Measurements from ENCODE around the gene MZT2B. TPM values are rescaled to one million over a fixed set of nuclear protein-coding genes. Genes with fewer than 3 reads are reported as not detected.
"Not testable (repeated sequence)": the region's sequence is repeated elsewhere in the genome, so short reads cannot be mapped to it uniquely, and the experiment has no call there.

MZT2B gene
- total and polyA plus RNA-seq, 2 experiments from 2014 or later, result 70.9 to 233 TPM

- TF ChIP-seq, protein P1, sequence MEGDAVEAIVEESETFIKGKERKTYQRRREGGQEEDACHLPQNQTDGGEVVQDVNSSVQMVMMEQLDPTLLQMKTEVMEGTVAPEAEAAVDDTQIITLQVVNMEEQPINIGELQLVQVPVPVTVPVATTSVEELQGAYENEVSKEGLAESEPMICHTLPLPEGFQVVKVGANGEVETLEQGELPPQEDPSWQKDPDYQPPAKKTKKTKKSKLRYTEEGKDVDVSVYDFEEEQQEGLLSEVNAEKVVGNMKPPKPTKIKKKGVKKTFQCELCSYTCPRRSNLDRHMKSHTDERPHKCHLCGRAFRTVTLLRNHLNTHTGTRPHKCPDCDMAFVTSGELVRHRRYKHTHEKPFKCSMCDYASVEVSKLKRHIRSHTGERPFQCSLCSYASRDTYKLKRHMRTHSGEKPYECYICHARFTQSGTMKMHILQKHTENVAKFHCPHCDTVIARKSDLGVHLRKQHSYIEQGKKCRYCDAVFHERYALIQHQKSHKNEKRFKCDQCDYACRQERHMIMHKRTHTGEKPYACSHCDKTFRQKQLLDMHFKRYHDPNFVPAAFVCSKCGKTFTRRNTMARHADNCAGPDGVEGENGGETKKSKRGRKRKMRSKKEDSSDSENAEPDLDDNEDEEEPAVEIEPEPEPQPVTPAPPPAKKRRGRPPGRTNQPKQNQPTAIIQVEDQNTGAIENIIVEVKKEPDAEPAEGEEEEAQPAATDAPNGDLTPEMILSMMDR (conservative IDR thresholded peaks at IDR 0.05; ENCODE audit: low read depth in 2 of 2), result no peak
- TF ChIP-seq ZNF331 (CRISPR knock-in tag; IDR thresholded peaks at IDR 0.05; ENCODE audit: low read depth), result no peak
- TF ChIP-seq NANOG (IDR thresholded peaks at IDR 0.05; ENCODE audit: borderline replicate concordance), result no peak
- no peak for TF ChIP-seq CREB1 (CRISPR knock-in tag; IDR thresholded peaks at IDR 0.05; ENCODE audit: low read depth)
- TF ChIP-seq EZH2phosphoT487 (IDR thresholded peaks at IDR 0.05; ENCODE audit: unreplicated experiment), result no peak
- TF ChIP-seq JUNB (IDR thresholded peaks at IDR 0.05; ENCODE audit: unreplicated experiment), result no peak
- TF ChIP-seq STAT1 (IDR thresholded peaks at IDR 0.05; ENCODE audit: unreplicated experiment), result no peak
- TF ChIP-seq, protein P2, sequence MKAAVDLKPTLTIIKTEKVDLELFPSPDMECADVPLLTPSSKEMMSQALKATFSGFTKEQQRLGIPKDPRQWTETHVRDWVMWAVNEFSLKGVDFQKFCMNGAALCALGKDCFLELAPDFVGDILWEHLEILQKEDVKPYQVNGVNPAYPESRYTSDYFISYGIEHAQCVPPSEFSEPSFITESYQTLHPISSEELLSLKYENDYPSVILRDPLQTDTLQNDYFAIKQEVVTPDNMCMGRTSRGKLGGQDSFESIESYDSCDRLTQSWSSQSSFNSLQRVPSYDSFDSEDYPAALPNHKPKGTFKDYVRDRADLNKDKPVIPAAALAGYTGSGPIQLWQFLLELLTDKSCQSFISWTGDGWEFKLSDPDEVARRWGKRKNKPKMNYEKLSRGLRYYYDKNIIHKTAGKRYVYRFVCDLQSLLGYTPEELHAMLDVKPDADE (IDR thresholded peaks at IDR 0.05), result no peak
These were observed 8.2 kb downstream of the MZT2B start (continued) for GRCh38 chr2:130190237-130190636.

GRCh38 chr2:130191319-130191718 lies 9.3 kb downstream of the MZT2B start:
- H4K20me1 ChIP-seq (replicated peaks; ENCODE audit: insufficient read depth); H3K27ac Mint-ChIP-seq; H3K27ac ChIP-seq (ENCODE audit: low read depth); H3K36me3 Mint-ChIP-seq (ENCODE audit: low read depth); H3K4me1 ChIP-seq (ENCODE audit: insufficient read depth); H3K27me3 ChIP-seq (ENCODE audit: insufficient read depth); H2AFZ ChIP-seq; H3K4me2 ChIP-seq; DNase-seq (ENCODE audit: low spot score); H3K4me3 ChIP-seq; H3K4me1 Mint-ChIP-seq; H3K4me3 Mint-ChIP-seq; H3K9me2 ChIP-seq (ENCODE audit: insufficient read depth); H3K27me3 Mint-ChIP-seq (ENCODE audit: insufficient read depth, low read depth, poor library complexity); H3K9me3 Mint-ChIP-seq; H3K79me2 ChIP-seq (replicated peaks; ENCODE audit: insufficient read depth); H3K36me3 ChIP-seq (ENCODE audit: insufficient read depth); H3F3A ChIP-seq (replicated peaks; ENCODE audit: low read depth); ATAC-seq: not testable (repeated sequence)

DNA sequence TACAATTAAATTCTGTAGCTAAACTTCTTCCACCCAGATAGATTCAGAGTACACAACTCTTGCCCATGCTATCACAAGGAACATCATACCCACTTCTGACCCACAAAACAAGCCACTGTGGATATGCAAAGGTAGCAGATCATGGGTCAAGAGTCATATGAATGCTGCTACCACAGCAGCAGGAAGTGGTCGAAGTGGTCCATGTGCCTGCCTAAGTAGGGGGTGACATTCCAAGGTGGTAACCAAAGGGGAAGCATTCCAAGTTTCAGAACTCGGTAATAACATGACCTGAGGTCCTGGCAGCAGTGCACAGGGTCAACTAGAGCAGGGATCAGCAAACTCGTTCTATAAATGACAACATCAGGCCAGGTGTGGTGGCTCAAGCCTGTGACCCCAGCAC lies 10.4 kb downstream of the MZT2B start:
- not testable (repeated sequence) for H3K27ac Mint-ChIP-seq; DNase-seq (ENCODE audit: low spot score); H3K27ac ChIP-seq (ENCODE audit: low read depth); H4K20me1 ChIP-seq (replicated peaks; ENCODE audit: insufficient read depth); ATAC-seq; H3K4me1 Mint-ChIP-seq; H2AFZ ChIP-seq; H3F3A ChIP-seq (replicated peaks; ENCODE audit: low read depth); H3K9me3 Mint-ChIP-seq; H3K36me3 Mint-ChIP-seq (ENCODE audit: low read depth); H3K36me3 ChIP-seq (ENCODE audit: insufficient read depth); H3K4me2 ChIP-seq; H3K4me3 Mint-ChIP-seq; H3K27me3 Mint-ChIP-seq (ENCODE audit: insufficient read depth, low read depth, poor library complexity); H3K4me3 ChIP-seq; H3K9me2 ChIP-seq (ENCODE audit: insufficient read depth); H3K79me2 ChIP-seq (replicated peaks; ENCODE audit: insufficient read depth); H3K4me1 ChIP-seq (ENCODE audit: insufficient read depth); H3K27me3 ChIP-seq (ENCODE audit: insufficient read depth)

DNA sequence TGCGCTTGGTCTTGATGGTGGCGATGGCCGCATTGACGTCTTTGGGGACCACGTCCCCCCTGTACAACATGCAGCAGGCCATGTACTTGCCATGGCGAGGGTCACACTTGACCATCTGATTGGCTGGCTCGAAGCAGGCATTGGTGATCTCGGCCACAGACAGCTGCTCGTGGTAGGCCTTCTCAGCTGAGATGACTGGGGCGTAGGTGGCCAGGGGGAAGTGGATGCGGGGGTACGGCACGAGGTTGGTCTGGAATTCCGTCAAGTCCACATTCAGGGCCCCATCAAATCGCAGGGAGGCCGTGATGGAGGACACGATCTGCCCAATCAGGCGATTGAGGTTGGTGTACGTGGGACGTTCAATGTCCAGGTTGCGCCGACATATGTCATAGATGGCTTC lies 11.8 kb downstream of the MZT2B start:
- not testable (repeated sequence) for DNase-seq (ENCODE audit: low spot score); H3K4me2 ChIP-seq; H3K9me2 ChIP-seq (ENCODE audit: insufficient read depth); H2AFZ ChIP-seq; H3K36me3 ChIP-seq (ENCODE audit: insufficient read depth); H3K4me1 Mint-ChIP-seq; H3K4me3 Mint-ChIP-seq; H3K36me3 Mint-ChIP-seq (ENCODE audit: low read depth); H3K27me3 ChIP-seq (ENCODE audit: insufficient read depth); H3K4me1 ChIP-seq (ENCODE audit: insufficient read depth); H3K27ac Mint-ChIP-seq; H4K20me1 ChIP-seq (replicated peaks; ENCODE audit: insufficient read depth); H3K27ac ChIP-seq (ENCODE audit: low read depth); H3K9me3 Mint-ChIP-seq; ATAC-seq; H3K27me3 Mint-ChIP-seq (ENCODE audit: insufficient read depth, low read depth, poor library complexity); H3F3A ChIP-seq (replicated peaks; ENCODE audit: low read depth); H3K79me2 ChIP-seq (replicated peaks; ENCODE audit: insufficient read depth); H3K4me3 ChIP-seq

DNA sequence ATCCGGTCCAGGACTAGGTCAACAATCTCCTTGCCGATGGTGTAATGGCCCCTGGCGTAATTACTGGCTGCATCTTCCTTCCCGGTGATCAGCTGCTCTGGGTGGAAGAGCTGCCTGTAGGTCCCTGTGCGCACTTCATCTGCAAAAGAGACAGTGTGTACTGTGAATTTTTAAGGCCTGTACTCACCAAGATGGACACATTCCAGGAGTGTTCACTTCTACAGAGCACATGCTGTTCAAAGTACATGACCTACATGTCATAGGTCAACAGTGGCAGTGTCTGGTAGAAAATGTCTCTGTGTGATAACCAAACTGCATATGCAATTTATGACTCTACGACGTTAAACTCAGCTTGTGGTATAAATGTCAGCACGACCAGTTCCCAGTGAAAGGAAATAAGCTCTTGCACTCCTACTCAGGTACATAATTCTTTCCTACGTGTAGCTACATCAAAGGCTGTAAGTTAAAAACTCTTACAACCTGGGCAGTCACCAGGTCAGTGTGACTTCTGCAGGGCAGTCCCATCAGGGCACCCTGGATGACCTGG lies 13.1 kb downstream of the MZT2B start:
- H3K4me3 Mint-ChIP-seq; H3K9me3 Mint-ChIP-seq; H3K27me3 ChIP-seq (ENCODE audit: insufficient read depth); H4K20me1 ChIP-seq (replicated peaks; ENCODE audit: insufficient read depth); H3K36me3 Mint-ChIP-seq (ENCODE audit: low read depth); H3K4me1 Mint-ChIP-seq; H3K36me3 ChIP-seq (ENCODE audit: insufficient read depth); H3K9me2 ChIP-seq (ENCODE audit: insufficient read depth); ATAC-seq; H3K27ac ChIP-seq (ENCODE audit: low read depth); H3F3A ChIP-seq (replicated peaks; ENCODE audit: low read depth); H3K4me3 ChIP-seq; H2AFZ ChIP-seq; H3K27me3 Mint-ChIP-seq (ENCODE audit: insufficient read depth, low read depth, poor library complexity); H3K4me1 ChIP-seq (ENCODE audit: insufficient read depth); H3K4me2 ChIP-seq; DNase-seq (ENCODE audit: low spot score); H3K27ac Mint-ChIP-seq; H3K79me2 ChIP-seq (replicated peaks; ENCODE audit: insufficient read depth): not testable (repeated sequence)

Measured in GM23338 (cell line).